B cell (primary cell): ENCODE data around the gene ANP32A. TPM values are rescaled to one million over a fixed set of nuclear protein-coding genes. Genes with fewer than 3 reads are reported as not detected.
A peak's percentile ranks its signal among the peaks of the same experiment; 100 is the strongest.

Experiments
- ATAC-seq: fragments of 200-7000 bp; cut with Tn5 transposase; one replicate; pipeline ENCODE4 v1.10.0; 2021; ENCODE audit warnings: low read depth, mild to moderate bottlenecking, moderate number of reproducible peaks, moderate library complexity
- CTCF ChIA-PET: fragments of 350-600 bp; sonication (Branson Sonifier 250); formaldehyde crosslinking; loops from one replicate; lab custom pipeline; 2021; ENCODE audit warnings: antibody characterized with exemption, inconsistent platforms; lab: Charles Lee
- POLR2A ChIA-PET: fragments of 350-600 bp; sonication (Branson Sonifier 250); formaldehyde crosslinking; loops from one replicate; lab custom pipeline; 2021; ENCODE audit warnings: antibody characterized with exemption; lab: Charles Lee
- DNase-seq: peaks from one replicate; pipeline ENCODE4 v3.0.0; 2013
- H2AFZ ChIP-seq: 2 replicates; pipeline ENCODE4 v1.6.1; 2012; ENCODE audit warnings: mild to moderate bottlenecking, low read depth, low read length; ENCODE audit not compliant: insufficient read depth, poor library complexity, severe bottlenecking
- H3K27ac ChIP-seq, 2 donors: 1 replicate in 1 of 2; 2 replicates in 1 of 2; pipeline ENCODE4 v1.5.1; 2012 to 2013; ENCODE audit warnings: low read length in 2 of 2, mild to moderate bottlenecking in 2 of 2, moderate library complexity in 1 of 2
- H3K27me3 ChIP-seq, 4 experiments: fragments of 200-600 bp in 1 of 4; sonication (generic) in 1 of 4; replicated peaks in 1 of 4; 1 replicate in 2 of 4; 2 replicates in 2 of 4; pipeline versions ENCODE4 v1.6.1 to v1.7.0; 2013 to 2016; ENCODE audit warnings: low read length in 3 of 4, mild to moderate bottlenecking in 2 of 4, mixed read lengths in 1 of 4, moderate library complexity in 1 of 4; ENCODE audit not compliant: insufficient read depth in 4 of 4, control insufficient read depth in 3 of 4; ENCODE audit errors: control extremely low read depth in 1 of 4
- H3K36me3 ChIP-seq, 2 experiments: replicated peaks in 1 of 2; 1 replicate in 1 of 2; 2 replicates in 1 of 2; pipeline versions ENCODE4 v1.6.1 to v1.7.1; 2013; ENCODE audit warnings: low read length in 1 of 2; ENCODE audit not compliant: insufficient read depth in 2 of 2, control insufficient read depth in 1 of 2; ENCODE audit errors: control extremely low read depth in 1 of 2, extremely low read depth in 1 of 2
- H3K4me1 ChIP-seq, 2 donors: fragments of 200-600 bp in 1 of 2; sonication (generic) in 1 of 2; 1 replicate in 1 of 2; 2 replicates in 1 of 2; pipeline versions ENCODE4 v1.5.1 to v1.6.1; 2013 to 2017; ENCODE audit warnings: low read length in 2 of 2; ENCODE audit not compliant: control insufficient read depth in 2 of 2, insufficient read depth in 2 of 2
- H3K4me2 ChIP-seq: replicated peaks from 2 replicates; pipeline ENCODE3; 2012; ENCODE audit warnings: mild to moderate bottlenecking, low read depth, low read length; ENCODE audit not compliant: poor library complexity, severe bottlenecking
- H3K4me3 ChIP-seq, 5 experiments: fragments of 200-600 bp in 1 of 5; sonication (generic) in 1 of 5; 1 replicate in 3 of 5; 2 replicates in 2 of 5; pipeline versions ENCODE4 v1.5.1 to v1.7.0; 2011 to 2016; ENCODE audit warnings: low read length in 4 of 5, mild to moderate bottlenecking in 4 of 5, low read depth in 2 of 5, control low read depth in 1 of 5, moderate library complexity in 1 of 5; ENCODE audit not compliant: insufficient read depth in 1 of 5; ENCODE audit errors: control extremely low read depth in 1 of 5, extremely low read depth in 1 of 5
- H3K79me2 ChIP-seq: fragments of 200-600 bp; sonication (generic); one replicate; pipeline ENCODE4 v1.6.0; 2016; ENCODE audit warnings: low read length; ENCODE audit not compliant: control insufficient read depth, insufficient read depth
- H3K9ac ChIP-seq: fragments of 200-600 bp; sonication (generic); 2 replicates; pipeline ENCODE4 v1.6.1; 2017; ENCODE audit warnings: mild to moderate bottlenecking, low read length, moderate library complexity
- H3K9me3 ChIP-seq, 3 donors: one replicate each; pipeline versions ENCODE4 v1.6.1 to v1.7.1; 2013; ENCODE audit warnings: low read length in 2 of 3; ENCODE audit not compliant: control insufficient read depth in 2 of 3, insufficient read depth in 1 of 3; ENCODE audit errors: control extremely low read depth in 1 of 3
- H4K20me1 ChIP-seq: 2 replicates; pipeline ENCODE4 v1.6.0; 2012; ENCODE audit warnings: mild to moderate bottlenecking, low read length; ENCODE audit not compliant: insufficient read depth, control insufficient read depth, poor library complexity, severe bottlenecking
- H3K27ac Mint-ChIP-seq: one replicate; pipeline ENCODE4 v1.8.0; 2021; ENCODE audit warnings: mixed read lengths
- H3K27me3 Mint-ChIP-seq: one replicate; pipeline ENCODE4 v1.8.0; 2021; ENCODE audit warnings: mixed read lengths
- H3K4me1 Mint-ChIP-seq: one replicate; pipeline ENCODE4 v1.8.0; 2021; ENCODE audit warnings: mixed read lengths
- H3K4me3 Mint-ChIP-seq: one replicate; pipeline ENCODE4 v1.8.0; 2021; ENCODE audit warnings: mixed read lengths
- H3K9me3 Mint-ChIP-seq: one replicate; pipeline ENCODE4 v1.8.0; 2022; ENCODE audit warnings: mixed read lengths; ENCODE audit not compliant: insufficient read depth
- CTCF ChIP-seq: fragments of 200-600 bp; IDR thresholded peaks from one replicate; pipeline ENCODE4 v1.8.0; 2022; ENCODE audit warnings: antibody characterized with exemption, mild to moderate bottlenecking
- EZH2 ChIP-seq: IDR thresholded peaks from 2 replicates; pipeline ENCODE4 v1.6.1; 2012; ENCODE audit warnings: borderline replicate concordance, low read depth, mild to moderate bottlenecking, moderate library complexity, low read length; ENCODE audit not compliant: insufficient read depth, poor library complexity, severe bottlenecking
- WGBS: methylation state at CpG from one replicate; pipeline ENCODE4 v1.1.5; 2013; ENCODE audit warnings: missing lambda C conversion rate; ENCODE audit not compliant: insufficient coverage; 5-methylcytosine and 5-hydroxymethylcytosine counted together
- intact Hi-C: fragments of 100-400 bp; cut with micrococcal nuclease; formaldehyde crosslinking; loops from one replicate; pipeline ENCODE4 v1.10.0; 2022
- polyA plus RNA-seq: library from polyadenylated mRNA; depleted of rRNA; stranded (reverse); fragments of >200 nt; gene quantifications from 2 replicates; pipeline ENCODE4 v1.2.3, GENCODE V29; 2012
- total RNA-seq, 2 donors: library from RNA; stranded (reverse); fragments of 120-200 nt in 1 of 2; gene quantifications; 1 replicate in 1 of 2; 2 replicates in 1 of 2; pipeline versions ENCODE4 v1.2.3 to v1.2.4, GENCODE V29; 2013 to 2022

ANP32A gene
- total and polyA plus RNA-seq, 2 donors (not counting 1 experiment from before 2014, with no cell fraction given), result 26.4 to 163 TPM

- TF ChIP-seq CTCF (no peak), EZH2 (no peak)
- H3K79me2 ChIP-seq, result peaks cover 100% of the 10 kb centered on the region
- H4K20me1 ChIP-seq, result peaks cover 90% of the 10 kb centered on the region
- DNase-seq, result no peak
- Mint-ChIP-seq H3K9me3 (no peaks in the 10 kb centered on the region), H3K27me3 (no peaks in the 10 kb centered on the region), H3K4me3 (no peak overlapping the region), H3K27ac (no peak overlapping the region), H3K4me1 (peaks cover 82% of the 10 kb centered on the region)
- no peak overlapping the region for H3K4me2 ChIP-seq
- no peak overlapping the region for H2AFZ ChIP-seq
- no peak for ATAC-seq
- peaks cover 0 to 10% of the 10 kb centered on the region in 2 experiments for H3K36me3 ChIP-seq
- H3K27ac ChIP-seq, result peak overlapping the region in 1 of 2 donors; percentile 41
- peaks cover 43 to 45% of the 10 kb centered on the region in 2 donors for H3K4me1 ChIP-seq
- ChIA-PET CTCF (interaction anchor here (1.4 kb wide), 2 partner anchors 29 to 31 kb away, joined by 3 read pairs; no protein-coding TSS in a partner anchor), POLR2A (no interaction called here)
- H3K9me3 ChIP-seq, result no peaks in the 10 kb centered on the region
- no peak overlapping the region for H3K4me3 ChIP-seq
- H3K27me3 ChIP-seq, result no peaks in the 10 kb centered on the region
- no CpG with 5 or more reads among the region's 4 CpGs for WGBS
- H3K9ac ChIP-seq, result no peak overlapping the region
- intact Hi-C loops, result loop anchor here (10.0 kb wide), 1 partner anchor 968 kb away; the partner anchor contains the start of gene RNU6-1
Measured at GRCh38 chr15:68812597-68813431, 7.9 kb downstream of the ANP32A start.

- peaks cover 0 to 16% of the 10 kb centered on the region in 2 experiments for H3K36me3 ChIP-seq
- H4K20me1 ChIP-seq, result peaks cover 97% of the 10 kb centered on the region
- H3K9me3 Mint-ChIP-seq, result no peaks in the 10 kb centered on the region
- no peaks in the 10 kb centered on the region for H3K9me3 ChIP-seq
- H3K4me1 Mint-ChIP-seq, result peaks cover 84% of the 10 kb centered on the region
- ChIA-PET CTCF (no interaction called here), POLR2A (interaction anchor here (0.6 kb wide), 1 partner anchor 9 kb away, joined by 3 read pairs; no protein-coding TSS in a partner anchor)
- 100% methylated on average over 6 of the region's 8 CpGs for WGBS
- intact Hi-C loops, result loop anchor here (10.0 kb wide), 1 partner anchor 967 kb away; the partner anchor contains the start of gene RNU6-1
- TF ChIP-seq EZH2 (no peak), CTCF (no peak)
- no peaks in the 10 kb centered on the region for H3K27me3 Mint-ChIP-seq
- DNase-seq, result no peak
- H3K27ac Mint-ChIP-seq, result no peak overlapping the region
- no peak overlapping the region for H3K4me3 ChIP-seq
- no peaks in the 10 kb centered on the region for H3K27me3 ChIP-seq
- H3K27ac ChIP-seq, result peak overlapping the region in 1 of 2 donors; percentile 17
- no peak overlapping the region for H2AFZ ChIP-seq
- no peak for ATAC-seq
- H3K9ac ChIP-seq, result no peak overlapping the region
- H3K79me2 ChIP-seq, result peaks cover 100% of the 10 kb centered on the region
- no peak overlapping the region for H3K4me3 Mint-ChIP-seq
- H3K4me1 ChIP-seq, result peaks cover 43 to 50% of the 10 kb centered on the region in 2 donors
- no peak overlapping the region for H3K4me2 ChIP-seq
Measured at GRCh38 chr15:68812069-68812468, 8.6 kb downstream of the ANP32A start.
